ENCODE data around the gene LRRTM4.

- TF ChIP-seq, protein P1, sequence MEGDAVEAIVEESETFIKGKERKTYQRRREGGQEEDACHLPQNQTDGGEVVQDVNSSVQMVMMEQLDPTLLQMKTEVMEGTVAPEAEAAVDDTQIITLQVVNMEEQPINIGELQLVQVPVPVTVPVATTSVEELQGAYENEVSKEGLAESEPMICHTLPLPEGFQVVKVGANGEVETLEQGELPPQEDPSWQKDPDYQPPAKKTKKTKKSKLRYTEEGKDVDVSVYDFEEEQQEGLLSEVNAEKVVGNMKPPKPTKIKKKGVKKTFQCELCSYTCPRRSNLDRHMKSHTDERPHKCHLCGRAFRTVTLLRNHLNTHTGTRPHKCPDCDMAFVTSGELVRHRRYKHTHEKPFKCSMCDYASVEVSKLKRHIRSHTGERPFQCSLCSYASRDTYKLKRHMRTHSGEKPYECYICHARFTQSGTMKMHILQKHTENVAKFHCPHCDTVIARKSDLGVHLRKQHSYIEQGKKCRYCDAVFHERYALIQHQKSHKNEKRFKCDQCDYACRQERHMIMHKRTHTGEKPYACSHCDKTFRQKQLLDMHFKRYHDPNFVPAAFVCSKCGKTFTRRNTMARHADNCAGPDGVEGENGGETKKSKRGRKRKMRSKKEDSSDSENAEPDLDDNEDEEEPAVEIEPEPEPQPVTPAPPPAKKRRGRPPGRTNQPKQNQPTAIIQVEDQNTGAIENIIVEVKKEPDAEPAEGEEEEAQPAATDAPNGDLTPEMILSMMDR (conservative IDR thresholded peaks at IDR 0.05 in 1 of 2, IDR thresholded peaks at IDR 0.05 in 1 of 2; ENCODE audit: extremely low read depth in 1 of 2, insufficient read depth in 1 of 2, low read depth in 1 of 2, low read length in 2 of 2): no peak
- TF ChIP-seq EZH2 (IDR thresholded peaks at IDR 0.05; ENCODE audit: borderline replicate concordance, low read length): no peak
Observed at GRCh38 chr2:77108915-77109314, 413.3 kb downstream of the LRRTM4 start.
